Measurements from ENCODE around the gene TMEM161A.
A peak's percentile ranks its signal among the peaks of the same experiment; 100 is the strongest.

Gene TMEM161A

DNA sequence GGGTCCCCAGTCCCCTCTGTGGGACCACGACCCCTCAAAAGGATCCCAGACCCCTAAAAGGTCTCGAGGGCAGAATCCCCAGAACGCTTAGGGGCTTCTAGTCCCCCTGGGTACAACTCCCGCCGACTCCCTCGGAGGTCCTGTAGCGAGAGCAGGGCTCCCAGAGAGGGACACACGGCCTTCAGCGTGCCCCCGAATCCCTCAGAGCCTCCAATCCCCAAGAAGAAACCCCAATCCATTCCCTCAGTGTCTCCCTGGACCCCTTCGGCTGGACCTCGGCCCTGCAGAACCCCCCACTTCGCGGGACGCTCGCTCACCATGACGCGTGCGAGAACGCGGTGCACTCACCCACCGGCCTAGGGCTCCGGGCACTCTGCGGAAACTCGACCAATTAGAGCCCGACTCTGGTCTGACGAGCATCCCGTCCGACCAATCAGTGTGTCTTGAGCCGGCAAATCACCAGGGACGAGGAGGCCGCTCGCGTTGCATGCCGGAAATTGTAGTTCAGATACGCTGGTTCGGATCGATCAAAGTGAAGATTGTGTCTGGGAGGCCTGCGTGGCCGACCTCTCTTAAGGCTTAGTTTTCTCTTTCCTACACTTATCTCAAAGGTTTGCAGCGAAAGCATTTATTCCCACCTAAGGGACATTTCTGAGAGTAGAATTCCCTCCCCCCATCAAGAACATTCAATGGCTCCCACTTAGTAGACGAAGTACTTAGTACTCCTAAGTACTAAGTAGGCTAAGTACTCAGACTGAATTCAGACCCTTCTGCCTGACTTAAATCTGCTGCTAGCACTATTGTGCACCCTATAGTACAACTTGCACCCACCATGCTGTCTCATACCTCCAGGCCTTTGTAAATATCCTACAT, at the start of gene TMEM161A:
TSS of gene TMEM161A (minus strand) at position 370 of the 873 bp plus-strand sequence. CDS start at position 320, 50 bp downstream.
- Histone ChIP-seq H3K9me3 (ENCODE audit: severe bottlenecking) (no peaks in the 10 kb centered on the region), H3K4me1 (ENCODE audit: insufficient read depth, poor library complexity, severe bottlenecking) (no peaks in the 10 kb centered on the region), H3K36me3 (ENCODE audit: low read depth) (peaks cover 4% of the 10 kb centered on the region; the same call in 1 of the 2 replicates), H3K27me3 (ENCODE audit: insufficient read depth, poor library complexity, severe bottlenecking) (no peaks in the 10 kb centered on the region), H3K27ac (ENCODE audit: poor library complexity, severe bottlenecking) (no peak within 1 kb of the TSS), H3K4me3 (ENCODE audit: severe bottlenecking) (peak within 1 kb of the TSS; percentile 63)
- ATAC-seq (ENCODE audit: low read depth) (peak; percentile 100), DNase-seq (ENCODE audit: low spot score) (peak; percentile 97)
- TF ChIP-seq, protein P1, sequence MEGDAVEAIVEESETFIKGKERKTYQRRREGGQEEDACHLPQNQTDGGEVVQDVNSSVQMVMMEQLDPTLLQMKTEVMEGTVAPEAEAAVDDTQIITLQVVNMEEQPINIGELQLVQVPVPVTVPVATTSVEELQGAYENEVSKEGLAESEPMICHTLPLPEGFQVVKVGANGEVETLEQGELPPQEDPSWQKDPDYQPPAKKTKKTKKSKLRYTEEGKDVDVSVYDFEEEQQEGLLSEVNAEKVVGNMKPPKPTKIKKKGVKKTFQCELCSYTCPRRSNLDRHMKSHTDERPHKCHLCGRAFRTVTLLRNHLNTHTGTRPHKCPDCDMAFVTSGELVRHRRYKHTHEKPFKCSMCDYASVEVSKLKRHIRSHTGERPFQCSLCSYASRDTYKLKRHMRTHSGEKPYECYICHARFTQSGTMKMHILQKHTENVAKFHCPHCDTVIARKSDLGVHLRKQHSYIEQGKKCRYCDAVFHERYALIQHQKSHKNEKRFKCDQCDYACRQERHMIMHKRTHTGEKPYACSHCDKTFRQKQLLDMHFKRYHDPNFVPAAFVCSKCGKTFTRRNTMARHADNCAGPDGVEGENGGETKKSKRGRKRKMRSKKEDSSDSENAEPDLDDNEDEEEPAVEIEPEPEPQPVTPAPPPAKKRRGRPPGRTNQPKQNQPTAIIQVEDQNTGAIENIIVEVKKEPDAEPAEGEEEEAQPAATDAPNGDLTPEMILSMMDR (IDR thresholded peaks at IDR 0.05; ENCODE audit: poor library complexity, severe bottlenecking) = no peak

DNA sequence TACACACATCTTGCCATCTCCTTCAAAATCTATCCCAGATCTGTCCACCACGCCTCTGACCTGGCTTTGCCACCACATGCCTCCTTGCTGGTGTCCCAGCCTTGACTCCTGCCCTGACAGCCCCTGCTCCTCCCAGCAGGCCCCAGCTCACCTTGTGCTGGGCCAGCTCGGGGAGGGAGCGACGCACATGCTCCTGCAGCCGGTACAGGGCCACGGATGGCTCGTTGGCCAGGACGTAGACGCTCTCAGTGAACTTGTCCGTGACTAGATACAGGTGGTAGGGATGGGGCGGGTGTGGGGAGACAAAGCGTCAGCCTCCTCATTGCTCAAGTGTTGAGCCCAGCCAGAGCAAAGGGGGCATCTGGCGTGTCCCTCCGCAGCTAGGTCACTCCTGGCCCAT, 48.5 kb upstream of the TMEM161A start:
- H3K4me3 ChIP-seq (ENCODE audit: severe bottlenecking) = no peak overlapping the region
- TF ChIP-seq, protein P1 (IDR thresholded peaks at IDR 0.05; ENCODE audit: poor library complexity, severe bottlenecking) = no peak
- ATAC-seq (ENCODE audit: low read depth) = no peak
- H3K4me1 ChIP-seq (ENCODE audit: insufficient read depth, poor library complexity, severe bottlenecking) = no peaks in the 10 kb centered on the region
- no peak for DNase-seq (ENCODE audit: low spot score)
- no peaks in the 10 kb centered on the region for H3K27me3 ChIP-seq (ENCODE audit: insufficient read depth, poor library complexity, severe bottlenecking)
- H3K36me3 ChIP-seq (ENCODE audit: low read depth) = peaks cover 22% of the 10 kb centered on the region
- H3K27ac ChIP-seq (ENCODE audit: poor library complexity, severe bottlenecking) = no peak overlapping the region
- H3K9me3 ChIP-seq (ENCODE audit: severe bottlenecking) = no peaks in the 10 kb centered on the region

DNA sequence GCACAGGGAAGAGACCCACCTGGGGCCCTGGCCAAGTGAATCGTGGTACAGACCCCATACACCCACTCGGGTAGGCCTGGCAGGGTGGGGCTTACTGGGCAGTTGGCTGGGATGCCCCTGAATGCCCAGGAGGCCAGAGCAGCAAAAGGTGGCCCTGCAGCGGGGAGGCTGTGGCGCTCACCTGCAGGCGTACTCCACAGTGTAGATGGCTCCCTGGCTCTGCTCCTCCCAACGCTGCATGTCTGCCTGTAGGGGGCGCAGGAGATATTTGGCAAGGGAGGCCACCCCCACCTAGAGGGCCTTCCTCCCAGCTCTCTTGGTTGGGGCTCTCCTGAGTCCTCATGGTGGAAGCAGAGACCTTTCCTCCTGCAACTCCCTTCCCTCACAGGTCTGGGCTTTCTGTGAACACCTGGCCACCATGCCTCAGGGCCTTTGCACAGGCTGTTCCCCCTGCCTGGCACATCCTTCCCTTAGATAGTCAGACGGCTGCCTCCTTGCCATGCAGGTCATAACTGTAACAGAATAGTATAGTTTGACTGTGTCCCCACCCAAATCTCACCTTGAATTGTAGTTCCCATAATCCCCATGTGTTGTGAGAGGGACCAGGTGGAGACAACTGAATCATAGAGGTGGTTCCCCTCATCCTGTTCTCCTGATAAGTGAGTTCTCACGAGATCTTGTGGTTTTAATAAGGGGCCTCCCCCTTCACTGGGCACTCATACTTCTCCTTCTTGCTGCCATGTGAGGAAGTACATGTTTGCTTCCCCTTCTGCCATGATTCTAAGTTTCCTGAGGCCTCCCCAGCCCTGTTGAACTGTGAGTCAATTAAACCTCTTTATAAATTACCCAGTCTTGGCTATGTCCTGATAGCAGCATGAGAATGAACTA, 47.8 kb upstream of the TMEM161A start:
- Histone ChIP-seq H3K36me3 (ENCODE audit: low read depth) (peaks cover 22% of the 10 kb centered on the region), H3K9me3 (ENCODE audit: severe bottlenecking) (no peaks in the 10 kb centered on the region), H3K4me3 (ENCODE audit: severe bottlenecking) (no peak overlapping the region), H3K27ac (ENCODE audit: poor library complexity, severe bottlenecking) (no peak overlapping the region), H3K4me1 (ENCODE audit: insufficient read depth, poor library complexity, severe bottlenecking) (no peaks in the 10 kb centered on the region), H3K27me3 (ENCODE audit: insufficient read depth, poor library complexity, severe bottlenecking) (no peaks in the 10 kb centered on the region)
- no peak for DNase-seq (ENCODE audit: low spot score)
- peak; percentile 68 for ATAC-seq (ENCODE audit: low read depth)
- TF ChIP-seq, protein P1 (IDR thresholded peaks at IDR 0.05; ENCODE audit: poor library complexity, severe bottlenecking) = peak; percentile 55

GRCh38 chr19:19181488-19181998, 43.3 kb upstream of the TMEM161A start:
- H3K36me3 ChIP-seq (ENCODE audit: low read depth) = peaks cover 24% of the 10 kb centered on the region
- TF ChIP-seq, protein P1 (IDR thresholded peaks at IDR 0.05; ENCODE audit: poor library complexity, severe bottlenecking) = no peak
- DNase-seq (ENCODE audit: low spot score) = no peak
- H3K27me3 ChIP-seq (ENCODE audit: insufficient read depth, poor library complexity, severe bottlenecking) = no peaks in the 10 kb centered on the region
- H3K4me1 ChIP-seq (ENCODE audit: insufficient read depth, poor library complexity, severe bottlenecking) = no peaks in the 10 kb centered on the region
- no peak overlapping the region for H3K27ac ChIP-seq (ENCODE audit: poor library complexity, severe bottlenecking)
- no peaks in the 10 kb centered on the region for H3K9me3 ChIP-seq (ENCODE audit: severe bottlenecking)
- no peak overlapping the region for H3K4me3 ChIP-seq (ENCODE audit: severe bottlenecking)
- no peak for ATAC-seq (ENCODE audit: low read depth)

Data from RWPE2 (cell line).